Gastrocnemius medialis (tissue), 4 donors: ENCODE results near the gene FBXL12. TPM values are rescaled to one million over a fixed set of nuclear protein-coding genes. Genes with fewer than 3 reads are reported as not detected.

ENCODE experiments used
- ATAC-seq, 2 donors: fragments of 150-250 bp; one replicate each; pipeline ENCODE4 v1.9.1; 2016
- DNase-seq, 2 donors: peaks; one replicate each; pipeline ENCODE4 v3.0.0-alpha.2; 2019
- H3K27ac ChIP-seq, 4 donors: fragments of 200-600 bp; sonication (generic); 1 replicate in 1 of 4; 2 replicates in 3 of 4; pipeline ENCODE4 v1.5.1; 2016 to 2018; ENCODE audit warnings: mild to moderate bottlenecking in 2 of 4, moderate library complexity in 1 of 4
- H3K27me3 ChIP-seq, 3 donors: fragments of 200-600 bp; sonication (generic) in 2 of 3; 1 replicate in 1 of 3; 2 replicates in 2 of 3; pipeline versions ENCODE4 v1.5.1 to v1.6.0; 2016 to 2019; ENCODE audit warnings: mild to moderate bottlenecking in 1 of 3, moderate library complexity in 1 of 3
- H3K36me3 ChIP-seq, 2 donors: fragments of 200-600 bp; sonication (generic) in 1 of 2; one replicate each; pipeline ENCODE4 v1.5.1; 2017 to 2018
- H3K4me1 ChIP-seq, 2 donors: fragments of 200-600 bp; sonication (generic) in 1 of 2; one replicate each; pipeline ENCODE4 v1.5.1; 2016 to 2017; ENCODE audit warnings: mild to moderate bottlenecking in 2 of 2
- H3K4me3 ChIP-seq, 4 donors: fragments of 200-600 bp; sonication (generic) in 3 of 4; 1 replicate in 1 of 4; 2 replicates in 3 of 4; pipeline ENCODE4 v1.5.1; 2016 to 2019; ENCODE audit warnings: mild to moderate bottlenecking in 2 of 4
- H3K9me3 ChIP-seq, 3 donors: fragments of 200-600 bp; sonication (generic) in 2 of 3; 1 replicate in 1 of 3; 2 replicates in 2 of 3; pipeline ENCODE4 v1.5.1; 2016 to 2019
- POLR2A ChIP-seq, 2 donors: fragments of 450-650 bp; IDR thresholded peaks; one replicate each; pipeline ENCODE4 v1.6.1; 2017; ENCODE audit warnings: antibody characterized with exemption in 2 of 2, mild to moderate bottlenecking in 2 of 2, moderate library complexity in 2 of 2
- in situ Hi-C, 4 donors: fragments of 200-750 bp; cut with MboI; loops; one replicate each; pipeline versions ENCODE4 v1.15.0 to v1.8.0; 2017; ENCODE audit warnings: low sequenced_read_pairs in 4 of 4
- intact Hi-C: fragments of 100-400 bp; cut with DNase I; formaldehyde crosslinking; loops from one replicate; pipeline ENCODE4 v1.15.1; 2023; ENCODE audit warnings: low total_unique reads
- total RNA-seq, 4 donors: library from RNA; depleted of rRNA; stranded (reverse); fragments of >200 nt; gene quantifications; one replicate each; pipeline versions ENCODE4 v1.1.0 to v1.2.3, GENCODE V29; 2016
- TF ChIP-seq, protein P1 (sequence below), 5 experiments: fragments of 450-650 bp in 3 of 5; fragments of 200-600 bp in 2 of 5; sonication (generic) in 2 of 5; IDR thresholded peaks in 4 of 5; conservative IDR thresholded peaks in 1 of 5; 1 replicate in 4 of 5; 2 replicates in 1 of 5; pipeline ENCODE4 v1.5.1; 2016 to 2019; ENCODE audit warnings: antibody characterized with exemption in 5 of 5, mild to moderate bottlenecking in 3 of 5, moderate library complexity in 3 of 5

Gene FBXL12
- total RNA-seq, 4 donors from 2014 or later: 7.6 to 28.4 (median 15.1) TPM

- Histone ChIP-seq H3K27ac (no peak overlapping the region), H3K4me1 (no peaks in the 10 kb centered on the region), H3K4me3 (no peak overlapping the region), H3K9me3 (no peaks in the 10 kb centered on the region), H3K36me3 (no peaks in the 10 kb centered on the region), H3K27me3 (peaks cover 8 to 18% (median 16%) of the 10 kb centered on the region in 3 donors)
- TF ChIP-seq POLR2A (IDR thresholded peaks at IDR 0.05): no peak
- in situ Hi-C loops: loop anchor here (25.0 kb wide), 3 partner anchors 470 to 945 kb away; partner anchors contain the start of genes ZNF559 (in 3 of the 4), ZNF699 (in 3 of the 4), MBD3L1 (in 1 of the 4) and OR7D4 (in 1 of the 4)
- intact Hi-C loops: no loop called here
- ATAC-seq (no peak), DNase-seq (no peak)
Measured at GRCh38 chr19:9782338-9782737, 36.5 kb downstream of the FBXL12 start.

DNA sequence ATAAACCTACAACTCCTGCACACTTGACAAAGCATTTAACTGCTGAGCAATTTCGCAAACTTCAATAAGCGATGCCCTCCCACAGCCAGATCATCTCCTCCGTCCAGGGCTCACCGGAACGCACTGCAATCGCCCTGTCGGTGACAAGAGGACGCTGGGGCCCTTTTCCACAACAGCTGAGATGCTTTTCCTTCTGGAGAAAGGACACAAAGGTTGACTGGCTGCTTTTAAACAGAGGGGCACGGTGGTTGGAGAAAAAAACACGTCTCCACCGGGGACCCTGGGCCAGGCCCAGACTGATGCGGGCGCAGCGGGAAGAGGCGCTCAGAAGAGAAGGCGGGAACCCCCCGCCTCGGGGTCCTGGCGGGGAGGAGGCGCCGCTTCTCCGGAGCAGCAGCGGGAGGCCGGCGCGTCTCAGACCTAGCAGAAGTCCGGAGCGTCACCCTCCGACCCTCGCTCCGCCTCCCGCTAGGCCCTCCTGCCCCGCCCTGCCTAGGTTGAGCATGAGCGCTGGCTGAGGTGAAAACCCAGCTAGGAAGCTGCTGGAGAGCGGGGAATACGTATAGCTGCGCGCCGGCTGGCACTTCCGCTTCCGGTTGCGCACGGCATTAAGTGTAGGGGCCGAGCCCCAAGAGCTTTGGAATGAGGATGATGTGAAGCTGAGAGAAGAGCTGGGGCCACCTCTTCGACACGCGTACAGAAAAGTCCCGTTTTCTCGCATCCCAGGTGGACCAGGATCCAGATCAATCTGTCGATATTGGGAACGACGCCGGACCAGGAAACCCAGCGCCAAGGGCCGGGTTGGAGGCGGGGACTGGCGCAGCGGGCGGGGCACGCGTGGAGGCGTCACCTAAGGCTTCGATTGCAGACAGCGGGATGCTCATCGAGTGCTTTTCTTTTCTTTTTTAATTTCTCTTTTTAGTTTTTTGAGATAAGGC, 50.4 kb downstream of the FBXL12 start, which contains the start of gene ZNF846:
Gene ZNF846 (minus strand): TSS at position 564 of the 938 bp plus-strand sequence. CDS start 3,788 bp downstream, outside the sequence.
- H3K9me3 ChIP-seq: no peaks in the 10 kb centered on the region
- peak; percentile 78 to 87 for DNase-seq
- in situ Hi-C loops (loop anchor here in 2 of 4 donors (10.0 to 25.0 kb wide), 2 partner anchors 144 to 156 kb away; partner anchors contain the start of gene ZNF561 (in 2 of the 2)), intact Hi-C loops (loop anchor here (1.0 to 10.0 kb wide), 5 partner anchors 50 to 444 kb away; partner anchors contain the start of genes FBXL12, ZNF121, ZNF559 and ZNF561)
- H3K27me3 ChIP-seq: no peaks in the 10 kb centered on the region
- ATAC-seq: peak; percentile 99 to 100
- H3K36me3 ChIP-seq: peaks cover 0 to 6% of the 10 kb centered on the region in 2 donors
- peak within 1 kb of the TSS; percentile 59 to 92 (median 88) for H3K4me3 ChIP-seq
- H3K27ac ChIP-seq: peak within 1 kb of the TSS; percentile 85 to 91 (median 91)
- TF ChIP-seq, protein P1, sequence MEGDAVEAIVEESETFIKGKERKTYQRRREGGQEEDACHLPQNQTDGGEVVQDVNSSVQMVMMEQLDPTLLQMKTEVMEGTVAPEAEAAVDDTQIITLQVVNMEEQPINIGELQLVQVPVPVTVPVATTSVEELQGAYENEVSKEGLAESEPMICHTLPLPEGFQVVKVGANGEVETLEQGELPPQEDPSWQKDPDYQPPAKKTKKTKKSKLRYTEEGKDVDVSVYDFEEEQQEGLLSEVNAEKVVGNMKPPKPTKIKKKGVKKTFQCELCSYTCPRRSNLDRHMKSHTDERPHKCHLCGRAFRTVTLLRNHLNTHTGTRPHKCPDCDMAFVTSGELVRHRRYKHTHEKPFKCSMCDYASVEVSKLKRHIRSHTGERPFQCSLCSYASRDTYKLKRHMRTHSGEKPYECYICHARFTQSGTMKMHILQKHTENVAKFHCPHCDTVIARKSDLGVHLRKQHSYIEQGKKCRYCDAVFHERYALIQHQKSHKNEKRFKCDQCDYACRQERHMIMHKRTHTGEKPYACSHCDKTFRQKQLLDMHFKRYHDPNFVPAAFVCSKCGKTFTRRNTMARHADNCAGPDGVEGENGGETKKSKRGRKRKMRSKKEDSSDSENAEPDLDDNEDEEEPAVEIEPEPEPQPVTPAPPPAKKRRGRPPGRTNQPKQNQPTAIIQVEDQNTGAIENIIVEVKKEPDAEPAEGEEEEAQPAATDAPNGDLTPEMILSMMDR (IDR thresholded peaks at IDR 0.05 in 4 of 5, conservative IDR thresholded peaks at IDR 0.05 in 1 of 5): no peak
- TF ChIP-seq POLR2A (IDR thresholded peaks at IDR 0.05): peak; percentile 29 to 42
- peaks cover 7 to 12% of the 10 kb centered on the region in 2 donors for H3K4me1 ChIP-seq

Other genes starting within 250 kb of the FBXL12 start
- 10 to 100 TPM; 11.2 to 21.9 (median 14.6) TPM for gene ZNF121, start 234.6 kb downstream of the FBXL12 start, total RNA-seq
- 10 to 100 TPM in 3 of 4 donors, 1 to 10 TPM in 1; 8.7 to 17.5 (median 14.4) TPM for gene ZNF561, start 197.8 kb downstream of the FBXL12 start, total RNA-seq
- gene ZNF562, start 144.0 kb downstream of the FBXL12 start, total RNA-seq: 1 to 10 TPM; 3.0 to 8.1 (median 6.6) TPM
- 1 to 10 TPM in 3 of 4 donors, under 1 TPM in 1; 0.63 to 5.0 (median 2.1) TPM for gene ZNF846, start 50.3 kb downstream of the FBXL12 start, total RNA-seq
- gene UBL5, start 8.8 kb upstream of the FBXL12 start, total RNA-seq: 100 to 1,000 TPM; 388 to 612 (median 544) TPM
- gene PIN1, start 16.2 kb upstream of the FBXL12 start, total RNA-seq: 100 to 1,000 TPM in 2 of 4 donors, 10 to 100 TPM in 2; 83.9 to 111 (median 93.4) TPM
- under 1 TPM in 2 of 4 donors, not detected in 2; 0.25 to 0.78 TPM for gene OLFM2, start 117.4 kb upstream of the FBXL12 start, total RNA-seq
- gene COL5A3, start 191.4 kb upstream of the FBXL12 start, total RNA-seq: 1 to 10 TPM; 5.7 to 9.8 (median 6.6) TPM
- not detected for gene RDH8, start 194.4 kb upstream of the FBXL12 start, total RNA-seq